Stomach (tissue), 4 donors: ENCODE measurements around the gene SPTSSA.

ENCODE experiments used
- CTCF ChIP-seq, 7 experiments: fragments of 450-650 bp in 4 of 7; fragments of 200-600 bp in 3 of 7; sonication (generic) in 3 of 7; IDR thresholded peaks; one replicate each; pipeline ENCODE4 v1.5.1; 2016 to 2019; ENCODE audit warnings: antibody characterized with exemption in 7 of 7, control low read depth in 2 of 7, mild to moderate bottlenecking in 1 of 7
- EP300 ChIP-seq: sonication (generic); formaldehyde crosslinking; IDR thresholded peaks from one replicate; pipeline ENCODE4 v1.6.1; 2017; ENCODE audit warnings: antibody characterized with exemption
- POLR2A ChIP-seq, 4 donors: fragments of 450-650 bp; IDR thresholded peaks; one replicate each; pipeline ENCODE4 v1.6.1; 2016; ENCODE audit warnings: antibody characterized with exemption in 4 of 4, control low read depth in 2 of 4, mild to moderate bottlenecking in 1 of 4, moderate library complexity in 1 of 4
- POLR2AphosphoS5 ChIP-seq, 3 donors: sonication (generic); formaldehyde crosslinking; IDR thresholded peaks; one replicate each; pipeline ENCODE4 v1.6.1; 2016; ENCODE audit warnings: antibody characterized with exemption in 3 of 3

GRCh38 chr14:34423445-34423844, 38.6 kb downstream of the SPTSSA start:
- TF ChIP-seq CTCF (IDR thresholded peaks at IDR 0.05) (no peak), POLR2A (IDR thresholded peaks at IDR 0.05) (no peak), POLR2AphosphoS5 (IDR thresholded peaks at IDR 0.05) (no peak), EP300 (no peak)
